SK-N-SH (cell line): ENCODE measurements around the gene GPR171.

Experiments
- ELF1 ChIP-seq: IDR thresholded peaks from 2 replicates; pipeline ENCODE4 v1.4.0; 2012
- EP300 ChIP-seq, 2 experiments: IDR thresholded peaks; 2 replicates each; pipeline versions ENCODE4 v1.4.0 to v1.6.1; 2012; ENCODE audit warnings: borderline replicate concordance in 1 of 2, low read depth in 1 of 2, low read length in 1 of 2
- MXI1 ChIP-seq: IDR thresholded peaks from 2 replicates; pipeline ENCODE4 v1.6.1; 2012; ENCODE audit warnings: mild to moderate bottlenecking, low read depth, low read length, improper control_type of control experiment
- TAF1 ChIP-seq: IDR thresholded peaks from 2 replicates; pipeline ENCODE4 v1.6.1; 2012; ENCODE audit warnings: low read depth, mild to moderate bottlenecking, low read length, moderate library complexity, borderline replicate concordance

DNA sequence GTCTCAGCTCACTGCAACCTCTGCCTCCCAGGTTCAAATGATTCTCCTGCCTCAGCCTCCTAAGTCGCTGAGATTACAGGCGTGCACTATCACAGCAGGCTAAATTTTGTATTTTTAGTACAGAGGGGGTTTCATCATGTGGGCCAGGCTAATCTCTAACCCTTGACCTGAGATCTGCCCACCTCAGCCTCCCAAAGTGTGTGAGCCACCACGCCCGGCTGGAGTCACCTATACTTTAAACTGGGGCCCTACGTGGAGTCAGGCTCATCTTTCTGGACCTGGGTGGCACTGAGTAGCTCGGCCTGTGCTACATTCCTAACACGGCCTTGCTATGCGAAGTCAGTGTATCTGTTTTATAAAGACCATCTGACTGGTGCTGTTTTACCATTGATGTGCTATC lies 5.8 kb downstream of the GPR171 start:
- TF ChIP-seq EP300 (IDR thresholded peaks at IDR 0.05; ENCODE audit: borderline replicate concordance in 1 of 2, low read depth in 1 of 2, low read length in 1 of 2): no peak
- no peak for TF ChIP-seq TAF1
- TF ChIP-seq ELF1: no peak
- no peak for TF ChIP-seq MXI1
